Right hindlimb (tissue), 1 donor: ENCODE data around the gene RHBDL1.

ENCODE experiments used
- DNase-seq: peaks from one replicate; pipeline ENCODE4 v3.0.0-alpha.2; 2018

Gene RHBDL1

GRCh38 chr16:721765-722540 lies 46.5 kb downstream of the RHBDL1 start:
- no peak for DNase-seq

- no peak for DNase-seq
Measured at GRCh38 chr16:722835-723633, 47.6 kb downstream of the RHBDL1 start.

- no peak for DNase-seq
Measured at GRCh38 chr16:723695-724094, 48.2 kb downstream of the RHBDL1 start.

GRCh38 chr16:724188-725040 lies 48.9 kb downstream of the RHBDL1 start:
- DNase-seq: no peak

GRCh38 chr16:725041-725376 lies 49.5 kb downstream of the RHBDL1 start:
- DNase-seq: no peak

- no peak for DNase-seq
Measured at GRCh38 chr16:725463-726187, 50.2 kb downstream of the RHBDL1 start.

GRCh38 chr16:726188-726437 lies 50.6 kb downstream of the RHBDL1 start:
- DNase-seq: no peak

GRCh38 chr16:726438-727290 lies 51.2 kb downstream of the RHBDL1 start, which contains the start of the genes CCDC78 and HAGHL:
CCDC78 (minus strand) TSS chr16:726443; CDS start chr16:726367, 76 bp downstream.
HAGHL (plus strand) TSS chr16:727106; CDS start chr16:727510, 404 bp downstream.
- peak; percentile 63 for DNase-seq

GRCh38 chr16:727291-727977 lies 52.0 kb downstream of the RHBDL1 start:
- no peak for DNase-seq
